A549 (cell line): ENCODE results near the gene PGS1.

Experiments used
- HDAC2 ChIP-seq: fragments of 200-600 bp; sonication (generic); IDR thresholded peaks from 2 replicates; pipeline ENCODE4 v1.6.1; 2016
- HOXA7 ChIP-seq: fragments of 250-450 bp; sonication (Bioruptor Pico); IDR thresholded peaks from 2 replicates; pipeline ENCODE4 v1.5.0; 2020; ENCODE audit warnings: mild to moderate bottlenecking, moderate library complexity
- HOXB13 ChIP-seq: fragments of 250-450 bp; sonication (Bioruptor Pico); IDR thresholded peaks from 2 replicates; pipeline ENCODE4 v1.5.0; 2020; ENCODE audit warnings: low read depth, mild to moderate bottlenecking, moderate library complexity
- MAZ ChIP-seq: fragments of 150-350 bp; IDR thresholded peaks from 2 replicates; pipeline ENCODE4 v1.6.1; 2014; ENCODE audit warnings: antibody characterized with exemption, low read depth, low read length, borderline replicate concordance
- NPAS2 ChIP-seq: fragments of 250-450 bp; sonication (Bioruptor Pico); IDR thresholded peaks from 2 replicates; pipeline ENCODE4 v1.8.0; 2022; ENCODE audit warnings: mild to moderate bottlenecking, moderate library complexity, borderline replicate concordance
- NR3C1 ChIP-seq: fragments of >200 bp; sonication (Bioruptor Twin); formaldehyde crosslinking; IDR thresholded peaks from 3 replicates; pipeline ENCODE4 v1.6.1; 2017
- POLR2A ChIP-seq: IDR thresholded peaks from 2 replicates; pipeline ENCODE4 v1.6.1; 2012; ENCODE audit warnings: mild to moderate bottlenecking, low read length
- RNF2 ChIP-seq: fragments of 200-600 bp; sonication (generic); IDR thresholded peaks from 2 replicates; pipeline ENCODE4 v1.6.1; 2016; ENCODE audit warnings: low read depth, mild to moderate bottlenecking, antibody characterized with exemption, moderate library complexity, borderline replicate concordance
- TFCP2L1 ChIP-seq: fragments of 250-450 bp; sonication (Bioruptor Pico); IDR thresholded peaks from 2 replicates; pipeline ENCODE4 v1.5.0; 2021; ENCODE audit warnings: mild to moderate bottlenecking
- TP53 ChIP-seq: fragments of 250-450 bp; sonication (Bioruptor Pico); IDR thresholded peaks from 2 replicates; pipeline ENCODE4 v1.5.0; 2021; ENCODE audit warnings: mild to moderate bottlenecking, moderate library complexity
- TF ChIP-seq, protein P1 (sequence below): fragments of >200 bp; sonication (Bioruptor Twin); formaldehyde crosslinking; IDR thresholded peaks from 3 replicates; pipeline ENCODE4 v1.5.1; 2016
- TF ChIP-seq, protein P2 (sequence below): IDR thresholded peaks from 2 replicates; pipeline ENCODE4 v1.6.1; 2012

DNA sequence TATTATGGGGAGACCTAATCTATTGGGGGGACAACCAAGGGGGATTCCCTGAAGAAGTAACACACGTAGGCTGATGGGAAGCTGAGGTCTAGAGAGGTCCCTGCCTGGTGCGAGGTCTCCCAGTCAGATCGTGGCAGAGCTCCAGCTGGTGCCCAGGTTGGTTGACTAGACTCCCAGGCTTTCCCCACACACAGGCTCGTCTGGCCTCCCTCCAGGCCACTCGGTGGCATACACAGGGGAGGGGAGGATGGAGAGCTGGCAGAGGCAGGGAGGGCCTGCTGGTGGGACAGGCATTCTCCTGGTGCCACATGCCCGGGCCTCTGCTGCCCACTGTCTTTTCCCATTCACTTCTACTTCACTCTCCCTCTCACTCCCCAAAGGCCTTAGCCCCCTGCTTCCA lies 10.1 kb upstream of the PGS1 start:
- TF ChIP-seq, protein P1, sequence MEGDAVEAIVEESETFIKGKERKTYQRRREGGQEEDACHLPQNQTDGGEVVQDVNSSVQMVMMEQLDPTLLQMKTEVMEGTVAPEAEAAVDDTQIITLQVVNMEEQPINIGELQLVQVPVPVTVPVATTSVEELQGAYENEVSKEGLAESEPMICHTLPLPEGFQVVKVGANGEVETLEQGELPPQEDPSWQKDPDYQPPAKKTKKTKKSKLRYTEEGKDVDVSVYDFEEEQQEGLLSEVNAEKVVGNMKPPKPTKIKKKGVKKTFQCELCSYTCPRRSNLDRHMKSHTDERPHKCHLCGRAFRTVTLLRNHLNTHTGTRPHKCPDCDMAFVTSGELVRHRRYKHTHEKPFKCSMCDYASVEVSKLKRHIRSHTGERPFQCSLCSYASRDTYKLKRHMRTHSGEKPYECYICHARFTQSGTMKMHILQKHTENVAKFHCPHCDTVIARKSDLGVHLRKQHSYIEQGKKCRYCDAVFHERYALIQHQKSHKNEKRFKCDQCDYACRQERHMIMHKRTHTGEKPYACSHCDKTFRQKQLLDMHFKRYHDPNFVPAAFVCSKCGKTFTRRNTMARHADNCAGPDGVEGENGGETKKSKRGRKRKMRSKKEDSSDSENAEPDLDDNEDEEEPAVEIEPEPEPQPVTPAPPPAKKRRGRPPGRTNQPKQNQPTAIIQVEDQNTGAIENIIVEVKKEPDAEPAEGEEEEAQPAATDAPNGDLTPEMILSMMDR = no peak
- TF ChIP-seq POLR2A (no peak), HOXB13 (CRISPR knock-in tag) (no peak), HOXA7 (no peak), TP53 (CRISPR knock-in tag) (no peak), MAZ (no peak), NR3C1 (no peak), TFCP2L1 (CRISPR knock-in tag) (no peak), HDAC2 (no peak), NPAS2 (CRISPR knock-in tag) (no peak), RNF2 (no peak)
- TF ChIP-seq, protein P2, sequence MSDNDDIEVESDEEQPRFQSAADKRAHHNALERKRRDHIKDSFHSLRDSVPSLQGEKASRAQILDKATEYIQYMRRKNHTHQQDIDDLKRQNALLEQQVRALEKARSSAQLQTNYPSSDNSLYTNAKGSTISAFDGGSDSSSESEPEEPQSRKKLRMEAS = no peak
